Fibroblast of skin of right quadriceps (primary cell): Measurements from ENCODE around the gene TNFRSF1B.

ENCODE experiments used
- DNase-seq: peaks from one replicate; pipeline ENCODE4 v3.0.0-alpha.2; 2013

TNFRSF1B gene

GRCh38 chr1:12176298-12177118, 9.7 kb downstream of the TNFRSF1B start:
- DNase-seq, result no peak

DNA sequence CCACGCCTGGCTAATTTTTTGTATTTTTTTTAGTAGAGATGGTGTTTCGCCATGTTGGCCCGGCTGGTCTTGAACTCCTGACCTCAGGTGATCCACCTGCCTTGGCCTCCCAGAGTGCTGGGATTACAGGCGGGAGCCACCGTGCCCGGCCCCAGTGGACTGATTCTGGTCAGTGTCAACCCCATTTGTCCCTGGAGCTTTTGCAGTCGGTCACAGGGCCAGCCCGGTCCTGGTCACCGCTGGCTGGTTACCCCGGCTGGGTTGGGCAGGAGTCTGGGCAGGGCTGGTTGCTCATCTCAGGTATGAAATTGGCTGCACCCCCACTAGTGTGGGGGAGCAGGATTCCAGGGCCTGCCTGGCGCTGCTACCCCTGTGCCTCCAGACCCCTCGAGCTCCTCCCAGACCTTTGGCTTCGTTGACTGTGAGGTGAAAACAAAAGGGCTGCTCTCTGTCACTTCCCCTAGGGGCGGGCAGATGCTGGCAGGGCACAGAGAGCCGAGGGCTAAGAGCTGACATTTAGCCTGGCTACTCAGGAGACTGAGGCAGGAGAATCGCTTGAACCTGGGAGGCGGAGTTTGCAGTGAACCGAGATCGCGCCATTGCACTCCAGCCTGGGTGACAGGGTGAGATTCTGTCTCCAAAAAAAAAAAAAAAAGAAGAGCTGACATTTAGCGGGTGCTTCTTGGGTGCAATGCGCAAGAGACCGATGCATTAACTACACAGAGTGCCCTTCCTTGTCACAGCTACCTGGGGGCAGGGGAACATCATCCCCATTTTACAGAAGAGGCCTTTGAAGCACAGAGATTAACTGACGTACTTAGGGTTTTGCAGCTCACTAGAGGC, 10.6 kb downstream of the TNFRSF1B start:
- DNase-seq, result no peak

- peak; percentile 85 for DNase-seq
These were observed 11.2 kb downstream of the TNFRSF1B start for GRCh38 chr1:12177999-12178441.

GRCh38 chr1:12178511-12178910, 11.7 kb downstream of the TNFRSF1B start:
- no peak for DNase-seq

- DNase-seq, result peak; percentile 69
These were observed 12.3 kb downstream of the TNFRSF1B start for GRCh38 chr1:12179111-12179519.

- DNase-seq, result no peak
These were observed 12.9 kb downstream of the TNFRSF1B start for GRCh38 chr1:12179676-12180075.

GRCh38 chr1:12180315-12180714, 13.5 kb downstream of the TNFRSF1B start:
- no peak for DNase-seq

- no peak for DNase-seq
These were observed 14.1 kb downstream of the TNFRSF1B start for GRCh38 chr1:12180903-12181302.

DNA sequence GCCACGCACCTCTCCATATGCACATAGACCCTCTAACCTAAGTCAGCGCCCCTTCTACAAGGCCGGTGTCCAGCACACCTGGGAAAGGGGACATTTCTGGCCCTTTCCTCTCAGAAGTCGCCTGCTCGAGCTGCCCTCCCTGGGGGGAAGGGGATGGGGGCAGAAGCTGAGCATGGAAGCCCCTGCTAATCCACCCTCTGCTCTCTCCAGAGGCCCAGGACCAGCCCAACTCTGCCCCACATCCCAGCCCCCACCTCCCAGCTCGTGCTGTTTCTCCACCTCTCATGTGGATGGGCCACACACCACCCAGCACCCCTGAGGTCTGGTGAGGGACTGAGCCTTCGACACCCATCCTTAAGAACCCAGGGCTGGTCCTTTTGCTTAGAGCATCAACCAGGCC, 14.8 kb downstream of the TNFRSF1B start:
- DNase-seq, result no peak

DNA sequence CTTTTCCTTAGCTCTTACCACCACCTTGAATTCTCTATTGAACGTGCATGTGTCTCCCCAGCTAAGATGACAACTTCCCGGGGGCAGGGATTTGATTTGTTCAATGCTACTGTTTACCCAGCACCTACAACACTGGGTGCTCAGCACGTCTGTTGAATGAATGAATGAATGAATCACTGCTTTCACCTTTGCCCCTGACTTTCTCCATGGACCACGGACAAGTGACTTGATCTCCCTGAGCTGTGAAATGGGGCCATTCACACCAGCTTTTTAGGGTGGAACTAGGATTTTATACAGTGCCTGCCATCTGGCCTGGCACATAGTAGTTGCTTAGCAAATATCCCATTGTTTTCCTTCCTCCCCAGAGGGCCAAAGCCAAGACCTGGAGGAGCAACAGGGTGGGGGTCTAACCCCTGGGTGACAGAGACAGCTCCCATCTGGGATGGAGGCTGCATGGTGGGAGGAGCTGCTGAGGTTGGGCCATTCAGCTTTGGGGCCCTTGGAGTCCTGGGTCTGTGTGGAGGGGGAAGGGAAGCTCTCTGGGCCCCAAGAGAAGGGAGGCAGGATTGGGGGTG, 15.7 kb downstream of the TNFRSF1B start:
- DNase-seq, result no peak

DNA sequence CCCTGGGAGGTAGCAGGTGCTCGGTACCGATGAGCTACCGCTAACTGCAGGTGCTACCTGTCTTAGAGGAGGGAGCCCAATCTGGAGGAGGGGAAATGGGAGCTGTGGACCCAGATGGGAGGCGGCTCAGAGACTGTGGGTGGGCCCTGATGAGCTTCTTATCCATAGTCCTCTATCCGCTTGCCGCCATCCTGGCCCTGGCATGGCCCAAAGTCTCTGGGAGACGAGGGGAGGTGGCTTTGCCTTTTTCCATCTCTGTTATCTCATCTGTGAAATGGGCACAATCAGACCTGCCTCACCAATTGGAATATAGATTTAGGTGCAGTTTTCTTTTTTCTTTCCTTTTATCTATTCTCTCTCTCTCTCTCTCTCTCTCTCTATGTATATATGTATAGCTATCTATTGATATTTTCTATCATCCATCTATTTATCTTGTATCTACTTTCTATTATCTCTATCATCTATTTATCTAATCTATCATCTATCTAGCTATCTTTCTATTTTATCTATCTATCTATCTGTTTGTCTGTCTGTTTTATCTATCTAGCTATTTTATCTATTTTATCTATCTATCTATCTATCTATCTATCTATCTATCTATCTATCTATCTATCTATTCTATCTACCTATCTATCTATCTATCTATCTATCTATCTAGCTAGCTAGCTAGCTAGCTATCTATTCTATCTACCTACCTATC, 16.5 kb downstream of the TNFRSF1B start:
- DNase-seq, result no peak

DNA sequence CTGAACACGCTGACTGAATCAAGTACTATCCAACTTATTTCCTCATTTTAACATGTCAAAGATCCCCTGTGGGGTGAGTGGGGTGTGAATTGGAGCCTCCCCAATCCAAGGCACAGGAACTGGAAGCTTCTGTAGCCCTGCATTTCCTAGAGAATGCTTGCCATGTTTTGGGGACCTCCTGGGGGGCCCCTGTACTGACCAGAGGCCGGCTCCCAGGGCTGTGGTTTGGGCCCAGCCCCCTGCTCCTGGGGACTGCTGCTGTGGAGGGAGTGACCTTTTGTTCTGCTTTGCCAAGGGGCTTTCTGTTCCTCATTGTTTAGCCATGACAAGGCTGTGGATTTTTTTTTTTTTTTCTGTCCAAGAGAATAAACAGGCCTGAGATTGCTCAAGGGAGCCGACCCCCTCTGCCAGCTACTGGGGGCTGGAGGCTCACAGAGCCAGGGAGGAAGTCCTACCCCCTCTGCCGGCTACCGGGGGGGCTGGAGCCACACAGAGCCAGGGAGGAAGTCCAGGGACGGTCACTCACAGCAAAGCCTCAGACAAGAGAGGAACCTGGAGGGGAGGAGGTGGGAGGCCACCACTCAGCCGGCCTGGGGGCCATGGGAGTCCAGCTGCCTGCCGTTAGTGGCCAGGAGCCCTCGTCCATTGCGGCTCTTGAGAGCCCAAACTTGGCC, 17.4 kb downstream of the TNFRSF1B start:
- peak; percentile 79 for DNase-seq

- no peak for DNase-seq
These were observed 18.5 kb downstream of the TNFRSF1B start for GRCh38 chr1:12185036-12185917.

DNA sequence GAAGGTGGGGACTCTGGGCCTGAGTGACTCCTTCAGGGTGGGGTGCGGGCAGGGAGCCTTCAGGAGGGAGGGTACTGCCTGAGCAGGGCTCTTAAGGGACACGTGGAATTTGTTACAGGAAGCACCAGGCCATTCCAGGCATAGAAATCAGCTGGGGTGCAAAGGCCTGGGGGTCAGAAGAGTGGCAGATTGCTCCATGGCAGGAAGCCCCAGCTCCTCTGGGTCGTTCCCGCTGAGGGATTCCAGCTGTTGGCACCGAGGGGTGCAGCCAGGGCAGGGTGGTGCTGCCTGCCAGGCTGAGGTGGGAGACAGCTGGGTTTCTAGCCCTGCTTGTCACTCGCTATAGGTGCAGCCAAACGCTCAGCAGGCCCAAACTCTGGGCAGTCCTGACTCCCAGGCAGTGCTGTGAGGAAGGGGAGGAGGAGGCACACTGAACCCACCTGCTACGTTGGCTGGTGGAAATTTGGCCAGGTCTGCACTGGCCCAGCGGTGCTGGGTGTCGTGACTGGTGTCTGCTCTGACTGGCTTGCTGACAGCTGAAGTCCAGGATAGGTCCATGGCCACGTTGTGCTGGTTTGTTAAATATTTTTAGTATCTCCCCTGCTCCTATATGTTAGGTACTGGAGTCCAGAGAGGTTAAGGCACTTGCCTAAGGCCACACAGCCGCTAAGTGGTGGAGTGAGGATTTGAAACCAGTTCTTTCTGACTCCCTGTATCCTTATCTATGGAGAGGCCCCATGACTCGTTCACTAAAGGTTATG, 19.3 kb downstream of the TNFRSF1B start:
- DNase-seq, result no peak

GRCh38 chr1:12186679-12186985, 19.8 kb downstream of the TNFRSF1B start:
- no peak for DNase-seq

DNA sequence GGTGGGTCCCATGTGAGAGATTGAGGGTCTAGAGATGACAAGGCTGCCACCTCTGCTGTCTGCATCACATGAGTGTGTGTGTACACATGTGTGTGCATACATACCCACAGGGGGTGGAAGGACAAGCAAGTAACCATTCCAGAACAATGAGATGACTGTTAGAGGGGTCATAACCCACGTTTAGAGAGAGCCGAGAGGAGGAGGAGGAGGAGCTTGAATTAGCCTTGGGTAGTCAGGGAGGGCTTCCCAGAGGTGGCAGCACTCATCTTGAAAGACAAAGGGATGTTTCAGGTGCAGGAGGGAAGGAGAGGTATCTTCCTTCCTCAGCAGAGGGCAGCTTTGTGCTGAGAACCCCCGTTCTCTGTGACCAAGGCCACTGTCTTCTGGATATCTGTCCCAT, 21.3 kb downstream of the TNFRSF1B start:
- DNase-seq, result no peak

DNA sequence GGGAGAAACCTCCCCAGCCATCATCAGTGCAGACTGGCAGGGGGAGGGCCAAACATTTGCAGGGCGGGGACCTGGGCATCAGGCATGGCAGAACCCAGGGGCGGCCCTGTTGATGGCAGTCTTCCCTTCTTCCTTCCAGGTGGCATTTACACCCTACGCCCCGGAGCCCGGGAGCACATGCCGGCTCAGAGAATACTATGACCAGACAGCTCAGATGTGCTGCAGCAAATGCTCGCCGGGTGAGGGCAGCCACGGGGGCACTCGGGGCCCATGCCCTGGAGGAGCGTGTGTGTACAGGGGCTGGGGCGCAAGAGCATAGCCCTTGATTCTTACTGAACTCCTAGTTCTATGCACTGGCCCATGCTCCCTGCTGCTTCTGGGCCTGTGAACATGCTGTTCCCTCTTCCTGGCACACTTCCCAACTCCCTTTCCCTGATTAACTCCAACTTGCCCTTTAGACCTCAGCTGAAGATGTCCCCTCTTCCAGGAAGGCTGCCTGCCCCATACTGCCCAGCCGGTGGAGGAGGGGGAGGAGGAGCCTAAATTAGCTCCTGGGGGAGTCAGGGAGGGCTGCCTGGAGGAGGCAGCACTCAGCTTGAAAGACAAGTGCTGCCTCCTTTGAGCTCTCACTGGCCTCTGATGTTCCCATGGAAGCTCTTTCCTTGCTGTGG, 22.0 kb downstream of the TNFRSF1B start:
- no peak for DNase-seq

- no peak for DNase-seq
These were observed 22.5 kb downstream of the TNFRSF1B start for GRCh38 chr1:12189328-12189682.

DNA sequence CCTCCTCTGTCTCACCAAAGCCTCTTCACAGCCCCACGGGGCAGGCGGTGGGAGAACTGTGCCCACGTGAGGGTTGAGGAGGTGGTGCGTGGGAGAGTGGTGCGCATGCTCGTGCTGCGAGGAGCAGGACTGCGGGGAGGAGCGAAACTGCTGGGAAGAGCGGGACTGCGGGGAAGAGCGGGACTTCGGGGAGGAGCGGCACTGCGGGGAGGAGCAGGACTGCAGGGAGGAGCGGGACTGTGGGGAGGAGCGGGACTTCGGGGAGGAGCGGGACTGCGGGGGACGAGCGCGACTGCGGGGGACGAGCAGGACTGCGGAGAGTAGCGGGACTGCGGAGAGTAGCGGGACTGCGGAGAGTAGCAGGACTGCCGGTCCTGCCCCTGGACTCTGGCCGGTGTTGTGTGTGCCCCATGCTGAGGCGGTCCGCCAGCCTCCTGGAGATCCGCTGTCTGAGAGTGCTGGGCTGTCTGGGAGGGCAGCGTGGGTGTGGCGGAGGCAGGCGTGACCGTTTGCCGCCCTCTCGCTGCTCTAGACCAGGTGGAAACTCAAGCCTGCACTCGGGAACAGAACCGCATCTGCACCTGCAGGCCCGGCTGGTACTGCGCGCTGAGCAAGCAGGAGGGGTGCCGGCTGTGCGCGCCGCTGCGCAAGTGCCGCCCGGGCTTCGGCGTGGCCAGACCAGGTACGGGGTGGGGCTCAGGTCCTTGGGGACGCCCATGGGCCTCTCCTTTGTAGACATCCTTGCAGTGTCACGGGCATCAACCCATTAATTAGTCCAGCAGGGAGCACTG, 24.6 kb downstream of the TNFRSF1B start:
- DNase-seq, result no peak
